T47D (cell line): ENCODE results near the gene SNX24.

Experiments used
- DNase-seq, 2 experiments: peaks; one replicate each; pipeline versions ENCODE4 v3.0.0 to v3.0.0-alpha.2; 2011 to 2012; ENCODE audit warnings: low read depth in 1 of 2, low spot score in 1 of 2
- JUND ChIP-seq: IDR thresholded peaks from 2 replicates; pipeline ENCODE4 v1.6.1; 2012; ENCODE audit warnings: low read depth
- in situ Hi-C: cut with HindIII; loops from 2 replicates; pipeline ENCODE4 v1.10.0; 2016; ENCODE audit warnings: low sequenced_read_pairs, low pct_unique_long_range_greater_than_20kb

SNX24 gene

DNA sequence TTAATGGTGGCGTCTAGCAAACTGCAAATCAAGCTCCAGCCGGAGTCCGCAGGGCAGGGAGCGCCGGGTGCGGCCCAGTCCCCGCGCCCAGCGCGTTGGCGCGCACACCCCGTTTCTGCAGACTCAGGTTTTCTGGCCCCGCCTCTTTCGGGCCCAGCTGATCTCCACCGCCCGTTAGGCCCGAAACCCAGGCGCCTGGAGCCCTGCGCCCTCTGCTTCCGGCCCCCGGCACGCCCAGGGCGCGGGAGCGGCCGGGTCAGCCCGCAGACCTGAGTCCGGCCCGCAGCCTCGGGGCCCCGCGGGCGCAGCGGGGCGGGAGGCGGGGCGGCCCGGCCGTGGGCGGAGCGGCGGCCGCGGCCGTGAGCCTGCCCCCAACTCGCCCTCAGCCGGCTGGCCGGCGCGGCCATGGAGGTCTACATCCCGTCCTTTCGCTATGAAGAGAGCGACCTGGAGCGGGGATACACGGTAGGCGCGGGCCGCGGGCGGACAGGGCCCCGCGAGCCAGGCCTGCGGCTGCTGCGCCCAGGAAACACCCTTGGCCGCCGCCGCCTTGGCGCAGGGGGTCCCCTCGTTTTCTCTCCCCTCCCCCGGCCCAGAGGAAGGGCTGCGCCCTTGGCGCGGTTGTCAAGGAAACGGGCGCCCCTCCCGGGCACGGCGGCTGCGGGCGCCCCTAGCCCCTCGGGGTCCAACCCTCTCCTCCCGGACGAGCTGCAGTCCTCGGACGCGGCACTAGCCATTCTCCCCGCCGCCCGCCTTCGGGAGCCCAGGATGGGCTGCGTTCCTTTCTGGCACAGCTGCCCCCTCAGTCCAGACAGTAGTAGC, at the start of gene SNX24:
Gene SNX24, plus strand, starts transcription at position 385 of the 822 bp plus-strand sequence. Its CDS starts 21 bp downstream, at position 406.
- no peak for TF ChIP-seq JUND
- peak; percentile 68 to 88 for DNase-seq
- in situ Hi-C loops, result no loop called here

DNA sequence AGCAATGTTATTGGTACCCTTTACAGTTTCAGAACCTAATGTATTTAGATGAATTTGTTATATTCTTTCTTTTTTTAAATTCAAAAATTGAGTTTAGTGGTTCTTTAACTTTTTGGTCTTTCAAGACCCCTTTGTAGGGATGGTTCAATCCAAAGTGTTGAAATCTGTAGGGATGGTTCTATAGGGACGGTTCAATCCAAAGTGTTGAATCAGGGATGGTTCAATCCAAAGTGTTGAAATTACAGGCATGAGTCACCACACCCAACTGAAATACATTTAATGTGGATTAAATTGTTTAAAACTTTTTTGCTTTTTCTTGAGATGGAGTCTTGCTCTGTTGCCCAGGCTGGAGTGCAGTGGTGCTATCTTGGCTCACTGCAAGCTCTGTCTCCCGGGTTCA, 39.9 kb upstream of the SNX24 start:
- DNase-seq, result no peak
- TF ChIP-seq JUND, result no peak
- in situ Hi-C loops, result no loop called here

DNA sequence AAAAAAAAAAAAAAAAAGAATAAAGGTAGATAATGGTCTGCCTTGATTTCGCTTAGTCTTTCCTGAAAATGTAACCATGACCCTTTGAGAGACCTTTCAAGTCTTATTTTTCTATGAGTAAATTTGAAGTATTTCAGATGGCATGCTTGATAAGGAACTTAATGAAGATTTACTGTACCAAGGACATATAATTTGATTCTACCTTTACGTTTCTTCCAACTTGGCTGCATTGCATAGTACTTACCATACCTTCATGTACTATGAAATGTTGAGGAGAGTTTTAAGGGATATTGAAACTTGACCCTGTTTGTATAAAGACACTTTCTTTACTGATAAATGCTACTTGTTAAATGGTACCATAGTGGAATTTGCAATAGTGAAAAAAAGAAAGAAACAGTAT, 35.0 kb upstream of the SNX24 start:
- in situ Hi-C loops, result no loop called here
- no peak for TF ChIP-seq JUND

DNA sequence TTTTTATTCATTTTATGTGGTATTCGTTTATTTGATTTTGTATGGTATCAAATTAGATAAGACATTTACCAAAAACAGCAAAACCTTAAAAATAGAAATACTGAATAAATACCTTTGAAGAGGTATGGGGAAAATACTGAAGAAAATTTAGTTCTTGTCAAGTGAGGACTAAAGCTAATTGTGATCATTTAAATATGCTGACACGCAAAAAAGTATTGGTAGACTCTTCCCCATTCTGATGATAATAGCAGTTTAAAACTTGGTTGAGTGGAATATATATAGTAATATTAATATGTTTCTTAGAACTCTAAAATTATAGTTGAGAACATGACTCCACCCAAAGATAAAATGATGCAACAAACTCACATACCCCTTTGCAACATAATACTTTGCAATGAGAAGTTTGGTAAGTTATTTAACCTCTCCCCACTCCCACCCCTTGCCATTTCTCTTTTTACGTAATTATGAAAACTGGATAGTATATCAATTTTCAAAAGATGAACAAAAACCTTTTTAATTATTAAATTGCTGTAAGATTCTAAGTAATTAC, 30.1 kb upstream of the SNX24 start:
- no peak for TF ChIP-seq JUND
- no peak for DNase-seq
- in situ Hi-C loops, result no loop called here

More for the DNA sequence above, 35.0 kb upstream of the SNX24 start:
- DNase-seq, result no peak

DNA sequence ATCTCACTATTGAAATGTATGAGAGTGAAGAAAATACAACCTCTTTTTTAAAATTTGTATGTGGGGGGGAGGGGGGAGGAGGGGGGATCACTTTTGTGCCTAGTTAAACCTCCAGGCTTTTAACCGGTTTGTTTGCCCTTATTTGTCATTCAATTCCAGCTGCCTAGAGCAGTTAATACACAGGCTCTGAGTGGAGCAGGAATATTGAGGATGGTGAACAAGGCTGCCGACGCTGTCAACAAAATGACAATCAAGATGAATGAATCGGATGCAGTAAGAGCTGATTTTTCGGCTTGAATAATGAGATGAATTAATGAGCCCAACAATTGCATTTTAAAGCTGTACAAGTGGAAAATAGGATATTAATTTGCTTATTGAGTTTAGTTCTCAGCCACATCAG, 28.7 kb upstream of the SNX24 start:
- DNase-seq, result no peak
- in situ Hi-C loops, result no loop called here
- no peak for TF ChIP-seq JUND

DNA sequence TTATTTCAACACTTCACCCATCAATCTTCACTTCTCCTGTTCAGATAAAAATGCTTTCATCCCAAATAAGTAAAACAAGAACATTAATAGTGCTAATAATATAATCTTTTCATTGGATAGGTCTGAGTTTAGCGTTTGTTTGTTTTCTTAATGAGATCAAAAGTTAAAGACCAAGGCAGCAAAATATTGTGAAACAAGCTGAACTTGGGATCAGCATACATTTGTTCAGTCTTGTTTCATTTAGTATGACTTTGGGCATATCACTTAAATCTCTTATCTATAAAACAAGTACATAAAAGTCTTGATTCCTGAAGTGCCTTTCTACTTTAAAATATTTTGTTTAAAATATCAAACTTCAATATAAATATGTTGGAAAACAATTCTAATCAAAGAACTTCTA, 13.4 kb upstream of the SNX24 start:
- in situ Hi-C loops, result no loop called here
- DNase-seq, result no peak
- no peak for TF ChIP-seq JUND

DNA sequence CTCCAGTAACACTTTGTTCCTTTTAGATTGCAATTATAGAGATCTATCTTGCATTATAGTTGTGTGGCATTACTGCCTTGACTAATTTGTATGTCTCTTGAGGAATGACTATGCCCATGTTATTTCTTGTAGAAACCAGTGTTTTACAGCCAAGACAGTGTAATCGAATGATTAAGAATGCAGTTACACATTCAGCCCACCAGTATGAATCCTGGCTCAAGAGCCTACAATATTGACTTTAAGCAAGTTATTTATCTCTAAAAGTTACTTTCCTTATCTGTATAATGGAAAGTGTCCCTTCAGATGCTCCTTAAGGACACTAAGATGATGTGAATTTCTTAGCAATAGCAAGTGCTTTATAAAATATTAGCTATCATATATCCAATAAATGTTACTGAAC, 9.7 kb upstream of the SNX24 start:
- no peak for TF ChIP-seq JUND
- in situ Hi-C loops, result no loop called here
- no peak for DNase-seq

DNA sequence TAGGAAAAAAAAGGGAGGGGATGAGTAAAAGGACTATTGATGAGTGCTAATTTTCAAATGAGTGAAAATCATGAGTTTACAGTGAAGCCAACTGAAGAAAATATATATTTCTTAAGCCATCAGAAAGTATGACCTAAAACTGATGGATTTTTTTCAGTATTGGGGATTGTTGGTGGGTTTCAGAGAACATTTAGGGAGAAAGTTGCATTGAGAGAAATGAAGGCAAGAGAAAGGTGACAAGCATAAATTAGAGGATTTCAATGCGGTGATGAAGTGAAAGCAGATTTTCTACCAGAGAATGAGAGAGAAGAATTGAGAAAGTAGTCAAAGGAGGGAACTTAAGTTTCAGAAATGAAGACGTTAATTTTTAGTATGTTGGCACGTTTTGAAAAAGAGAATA, 8.5 kb upstream of the SNX24 start:
- DNase-seq, result no peak
- TF ChIP-seq JUND, result no peak
- in situ Hi-C loops, result no loop called here

DNA sequence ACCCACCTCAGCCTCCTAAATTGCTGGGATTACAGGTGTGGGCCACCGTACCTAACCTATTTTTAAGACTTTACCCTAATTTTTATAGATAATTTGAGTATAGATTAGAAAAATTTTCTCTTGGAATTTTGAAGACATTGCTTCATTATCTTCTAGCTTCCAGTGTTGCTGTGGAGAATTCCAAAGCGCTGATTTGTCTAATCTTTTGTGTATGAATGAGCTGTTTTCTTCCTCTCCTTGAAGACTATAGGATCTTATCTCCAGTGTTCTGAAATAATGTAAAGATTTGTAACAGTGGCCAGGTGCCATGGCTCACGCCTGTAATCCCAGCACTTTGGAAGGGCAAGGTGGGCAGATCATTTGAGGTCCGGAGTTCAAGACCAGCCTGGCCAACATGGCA, 5.7 kb upstream of the SNX24 start:
- in situ Hi-C loops, result no loop called here
- no peak for TF ChIP-seq JUND
- DNase-seq, result no peak

DNA sequence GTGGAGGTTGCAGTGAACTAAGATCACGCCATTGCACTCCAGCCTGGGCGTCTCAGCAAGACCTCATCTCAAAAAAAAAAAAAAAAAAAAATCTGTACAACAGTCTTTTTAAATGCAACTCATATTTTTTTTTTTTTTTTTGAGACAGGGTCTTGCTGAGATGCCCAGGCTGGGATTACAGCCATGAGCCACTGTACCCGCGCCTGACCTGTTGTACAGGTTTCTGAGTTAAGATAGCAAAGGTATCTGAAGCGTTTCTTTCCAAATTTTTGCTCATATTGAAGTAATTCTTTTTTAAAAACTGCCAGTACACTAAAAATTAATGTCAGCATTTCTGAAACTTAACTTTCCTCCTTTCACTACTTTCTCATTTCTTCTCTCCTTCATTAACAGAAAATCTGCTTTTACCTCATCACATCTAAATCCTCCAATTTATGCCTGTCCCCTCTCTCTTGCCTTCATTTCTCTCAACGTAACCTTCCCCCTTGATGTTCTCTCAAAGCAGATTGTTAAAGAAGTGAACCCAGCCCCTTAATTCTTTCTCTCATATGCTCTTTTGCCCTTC, 3.3 kb upstream of the SNX24 start:
- TF ChIP-seq JUND, result no peak
- in situ Hi-C loops, result no loop called here
- no peak for DNase-seq

DNA sequence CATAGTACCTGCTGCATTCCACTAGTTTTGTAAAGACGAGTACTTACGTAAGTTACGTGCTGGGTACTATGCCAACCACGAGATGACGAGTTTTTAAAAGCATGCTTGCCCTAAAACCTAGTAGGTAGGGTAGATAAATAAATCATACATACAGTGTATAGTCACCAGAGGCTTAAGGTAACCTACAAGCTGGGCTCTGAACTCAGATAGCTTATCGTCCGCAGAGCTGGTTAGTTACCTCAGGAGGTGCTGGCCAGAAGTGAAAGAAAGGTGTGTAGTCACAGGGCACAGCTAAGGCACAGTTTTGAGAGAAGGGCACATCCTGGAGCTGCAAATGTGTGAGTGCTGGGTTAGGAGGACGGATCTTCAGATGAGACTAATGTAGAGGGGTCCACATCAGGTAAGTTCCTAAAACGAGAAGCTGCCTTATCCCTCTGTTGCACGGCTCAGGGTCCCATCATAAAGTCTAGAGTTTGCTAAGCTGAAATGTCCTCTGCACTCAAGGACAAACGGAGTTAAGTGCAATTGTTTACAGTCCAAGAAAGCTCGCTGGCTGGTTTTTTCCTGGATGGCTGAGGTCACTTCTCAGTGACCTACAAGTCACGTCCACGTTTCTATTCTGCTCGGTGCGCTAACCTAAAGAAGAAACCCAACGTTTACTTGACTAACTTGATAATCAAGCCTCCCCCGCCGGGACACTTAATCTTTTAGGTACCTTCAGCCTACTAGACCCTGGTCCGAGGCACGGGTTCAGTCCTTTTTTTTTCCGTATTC, 1.1 kb upstream of the SNX24 start:
- TF ChIP-seq JUND, result no peak
- DNase-seq, result peak; percentile 9 to 27
- in situ Hi-C loops, result no loop called here

DNA sequence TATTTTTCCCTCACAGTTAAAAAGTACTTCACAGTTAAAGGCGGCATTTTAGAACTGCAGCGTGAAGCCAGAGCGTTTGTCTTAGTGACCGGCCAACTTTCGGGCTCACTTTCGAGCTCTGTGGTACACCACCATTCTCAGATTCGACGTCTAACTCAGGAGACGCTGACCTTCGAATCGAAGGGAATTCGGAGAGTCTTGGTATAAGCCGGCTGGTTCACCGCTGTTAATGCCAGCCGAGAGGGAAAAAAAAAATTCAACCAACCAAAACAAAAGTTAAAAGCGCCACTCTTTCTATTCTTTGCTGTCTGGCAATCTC, 544 bp upstream of the SNX24 start:
- TF ChIP-seq JUND, result no peak
- in situ Hi-C loops, result no loop called here
- peak in 1 of 2 experiments; percentile 18 for DNase-seq

DNA sequence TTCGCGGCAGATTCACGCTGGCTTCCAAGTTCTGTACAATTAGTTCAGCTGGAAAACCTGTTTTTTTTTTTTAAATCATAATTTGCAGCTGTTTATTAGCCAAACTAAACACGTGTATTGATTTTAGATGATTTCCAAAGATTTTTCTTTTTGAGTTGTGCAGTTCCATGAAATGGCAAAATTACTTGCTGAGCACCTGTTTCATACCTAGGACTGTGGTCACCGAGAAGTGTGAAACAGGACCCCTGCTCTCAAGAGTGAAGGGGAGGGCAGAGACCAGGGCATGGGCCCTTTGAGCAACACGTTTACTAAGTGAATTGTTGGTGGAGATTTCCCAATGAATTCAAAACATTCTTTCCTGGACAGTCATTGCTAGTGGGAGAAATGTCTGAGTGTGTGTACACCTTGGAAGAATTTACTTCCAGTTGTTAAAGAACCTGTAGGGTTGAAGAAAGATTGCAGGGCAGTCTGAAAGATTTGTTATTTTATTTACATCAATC, 688 bp downstream of the SNX24 start:
- DNase-seq, result peak; percentile 25 to 51
- TF ChIP-seq JUND, result no peak
- in situ Hi-C loops, result no loop called here
